ENCODE results near the gene ATXN7L1. TPM values are rescaled to one million over a fixed set of nuclear protein-coding genes. Genes with fewer than 3 reads are reported as not detected.

ATXN7L1 gene
- total and polyA plus RNA-seq, 2 donors (not counting 1 experiment from before 2014, with no cell fraction given): 7.1 to 40.6 TPM

DNA sequence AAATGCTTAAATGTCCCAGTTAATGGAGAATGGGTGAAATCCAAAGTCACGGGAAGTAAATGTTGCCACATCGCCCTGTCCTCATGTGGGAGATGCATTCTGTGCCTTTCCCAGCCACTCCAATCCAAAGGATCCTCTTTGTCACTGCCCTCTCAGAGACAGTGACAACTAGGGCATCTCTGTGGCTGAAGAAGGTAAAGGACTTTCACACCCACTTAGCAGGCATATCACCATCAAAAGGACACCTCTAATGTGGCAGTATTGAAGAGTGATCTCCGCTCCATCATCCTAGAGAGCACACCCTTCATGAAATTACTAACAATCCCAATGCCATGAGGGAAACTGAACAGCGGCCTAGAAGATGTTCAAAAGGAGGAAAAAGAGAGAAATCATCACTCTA lies 13.6 kb downstream of the ATXN7L1 start:
- H3K27me3 ChIP-seq (replicated peaks in 1 of 4; ENCODE audit: control extremely low read depth in 1 of 4, control insufficient read depth in 3 of 4, insufficient read depth in 4 of 4, low read length in 3 of 4): no peaks in the 10 kb centered on the region
- Mint-ChIP-seq H3K9me3 (ENCODE audit: insufficient read depth) (no peaks in the 10 kb centered on the region), H3K27me3 (peaks cover 4% of the 10 kb centered on the region), H3K4me1 (no peaks in the 10 kb centered on the region), H3K4me3 (no peak overlapping the region), H3K27ac (no peak overlapping the region)
- DNase-seq (no peak), ATAC-seq (ENCODE audit: low read depth) (no peak)
- ChIA-PET POLR2A (no interaction called here), CTCF (no interaction called here)
- no peak overlapping the region for H2AFZ ChIP-seq (ENCODE audit: insufficient read depth, low read depth, low read length, poor library complexity, severe bottlenecking)
- no peaks in the 10 kb centered on the region for H3K9me3 ChIP-seq (ENCODE audit: control extremely low read depth in 1 of 3, control insufficient read depth in 2 of 3, insufficient read depth in 1 of 3, low read length in 2 of 3)
- no peak overlapping the region for H3K27ac ChIP-seq (ENCODE audit: low read length in 2 of 2)
- TF ChIP-seq CTCF (IDR thresholded peaks at IDR 0.05): no peak
- TF ChIP-seq EZH2 (IDR thresholded peaks at IDR 0.05; ENCODE audit: borderline replicate concordance, insufficient read depth, low read depth, low read length, poor library complexity, severe bottlenecking): no peak
- H3K4me1 ChIP-seq (ENCODE audit: control insufficient read depth in 2 of 2, insufficient read depth in 2 of 2, low read length in 2 of 2): no peaks in the 10 kb centered on the region
- H3K9ac ChIP-seq (ENCODE audit: low read length): no peak overlapping the region
- H4K20me1 ChIP-seq (ENCODE audit: control insufficient read depth, insufficient read depth, low read length, poor library complexity, severe bottlenecking): no peaks in the 10 kb centered on the region
- H3K79me2 ChIP-seq (ENCODE audit: control insufficient read depth, insufficient read depth, low read length): no peaks in the 10 kb centered on the region
- no CpG with 5 or more reads among the region's 4 CpGs for whole genome bisulfite sequencing (ENCODE audit: insufficient coverage)
- no peak overlapping the region for H3K4me2 ChIP-seq (replicated peaks; ENCODE audit: low read depth, low read length, poor library complexity, severe bottlenecking)
- H3K36me3 ChIP-seq (replicated peaks in 1 of 2; ENCODE audit: control extremely low read depth in 1 of 2, control insufficient read depth in 1 of 2, extremely low read depth in 1 of 2, insufficient read depth in 2 of 2, low read length in 1 of 2): no peaks in the 10 kb centered on the region
- H3K4me3 ChIP-seq (ENCODE audit: control extremely low read depth in 1 of 5, extremely low read depth in 1 of 5, insufficient read depth in 1 of 5, low read depth in 2 of 5, low read length in 4 of 5): no peak overlapping the region
- intact Hi-C loops (cut with micrococcal nuclease): no loop called here

- Histone ChIP-seq H3K4me2 (replicated peaks; ENCODE audit: low read depth, low read length, poor library complexity, severe bottlenecking) (no peak overlapping the region), H3K9me3 (ENCODE audit: control extremely low read depth in 1 of 3, control insufficient read depth in 2 of 3, insufficient read depth in 1 of 3, low read length in 2 of 3) (no peaks in the 10 kb centered on the region), H4K20me1 (ENCODE audit: control insufficient read depth, insufficient read depth, low read length, poor library complexity, severe bottlenecking) (no peaks in the 10 kb centered on the region), H2AFZ (ENCODE audit: insufficient read depth, low read depth, low read length, poor library complexity, severe bottlenecking) (no peak overlapping the region), H3K4me3 (ENCODE audit: control extremely low read depth in 1 of 5, extremely low read depth in 1 of 5, insufficient read depth in 1 of 5, low read depth in 2 of 5, low read length in 4 of 5) (no peak overlapping the region), H3K27ac (ENCODE audit: low read length in 2 of 2) (no peak overlapping the region), H3K36me3 (replicated peaks in 1 of 2; ENCODE audit: control extremely low read depth in 1 of 2, control insufficient read depth in 1 of 2, extremely low read depth in 1 of 2, insufficient read depth in 2 of 2, low read length in 1 of 2) (no peaks in the 10 kb centered on the region), H3K27me3 (replicated peaks in 1 of 4; ENCODE audit: control extremely low read depth in 1 of 4, control insufficient read depth in 3 of 4, insufficient read depth in 4 of 4, low read length in 3 of 4) (no peaks in the 10 kb centered on the region), H3K9ac (ENCODE audit: low read length) (no peak overlapping the region), H3K79me2 (ENCODE audit: control insufficient read depth, insufficient read depth, low read length) (no peaks in the 10 kb centered on the region), H3K4me1 (ENCODE audit: control insufficient read depth in 2 of 2, insufficient read depth in 2 of 2, low read length in 2 of 2) (no peaks in the 10 kb centered on the region)
- 70% methylated on average over 2 of the region's 5 CpGs for WGBS (ENCODE audit: insufficient coverage)
- no peaks in the 10 kb centered on the region for H3K9me3 Mint-ChIP-seq (ENCODE audit: insufficient read depth)
- peaks cover 4% of the 10 kb centered on the region for H3K27me3 Mint-ChIP-seq
- DNase-seq: no peak
- CTCF ChIA-PET: no interaction called here
- TF ChIP-seq CTCF (IDR thresholded peaks at IDR 0.05): no peak
- TF ChIP-seq EZH2 (IDR thresholded peaks at IDR 0.05; ENCODE audit: borderline replicate concordance, insufficient read depth, low read depth, low read length, poor library complexity, severe bottlenecking): no peak
- H3K4me1 Mint-ChIP-seq: no peaks in the 10 kb centered on the region
- ATAC-seq (ENCODE audit: low read depth): no peak
- POLR2A ChIA-PET: no interaction called here
- intact Hi-C loops (cut with micrococcal nuclease): no loop called here
- H3K27ac Mint-ChIP-seq: no peak overlapping the region
- no peak overlapping the region for H3K4me3 Mint-ChIP-seq
Measured at GRCh38 chr7:105862276-105862675, 14.1 kb downstream of the ATXN7L1 start.
